ENCODE measurements around the gene GATB. TPM values are rescaled to one million over a fixed set of nuclear protein-coding genes. Genes with fewer than 3 reads are reported as not detected.

The GATB gene
- polyA plus RNA-seq, 3 donors, result 5.5 to 12.2 (median 9.0) TPM

- Mint-ChIP-seq H3K27ac (peak overlapping the region in 1 of 7 donors; percentile 35), H3K9me3 (no peaks in the 10 kb centered on the region), H3K27me3 (ENCODE audit: low read depth in 3 of 3) (peaks cover 0 to 1% (median 0%) of the 10 kb centered on the region in 3 donors), H3K4me1 (no peaks in the 10 kb centered on the region), H3K36me3 (peaks cover 33 to 53% of the 10 kb centered on the region in 2 donors), H3K4me3 (no peak overlapping the region)
- H3K4me2 ChIP-seq (replicated peaks; ENCODE audit: extremely low read depth, low read length, poor library complexity, severe bottlenecking), result no peak overlapping the region
- H3K36me3 ChIP-seq (replicated peaks in 1 of 2; ENCODE audit: control insufficient read depth in 1 of 2, insufficient read depth in 2 of 2, low read length in 2 of 2), result peaks cover 17 to 49% of the 10 kb centered on the region in 2 donors
- no peak overlapping the region for H2AFZ ChIP-seq (ENCODE audit: insufficient read depth, low read depth, low read length, poor library complexity, severe bottlenecking)
- H3K79me2 ChIP-seq (ENCODE audit: insufficient read depth, low read length), result no peaks in the 10 kb centered on the region
- H3K4me3 ChIP-seq (replicated peaks in 1 of 3; ENCODE audit: low read depth in 2 of 3, low read length in 3 of 3), result no peak overlapping the region
- no peaks in the 10 kb centered on the region for H4K20me1 ChIP-seq (ENCODE audit: insufficient read depth, low read length)
- no peaks in the 10 kb centered on the region for H3K27me3 ChIP-seq (ENCODE audit: control insufficient read depth in 2 of 2, insufficient read depth in 2 of 2, low read length in 2 of 2)
- intact Hi-C loops (cut with micrococcal nuclease), result no loop called here
- no peaks in the 10 kb centered on the region for H3K4me1 ChIP-seq (ENCODE audit: control insufficient read depth in 1 of 2, insufficient read depth in 2 of 2, low read length in 2 of 2)
- H3K9me3 ChIP-seq (replicated peaks in 1 of 2; ENCODE audit: control insufficient read depth in 1 of 2, insufficient read depth in 1 of 2, low read length in 2 of 2), result no peaks in the 10 kb centered on the region
- no peak for DNase-seq
- no peak overlapping the region for H3K27ac ChIP-seq (ENCODE audit: low read depth in 1 of 2, low read length in 2 of 2)
- TF ChIP-seq CTCF (IDR thresholded peaks at IDR 0.05), result no peak
- WGBS (ENCODE audit: insufficient coverage), result 93% methylated on average over 3 of the region's 6 CpGs
- no peak overlapping the region for H3K9ac ChIP-seq (ENCODE audit: insufficient read depth, low read length, poor library complexity, severe bottlenecking)
Measured at GRCh38 chr4:151709071-151709470, 51.7 kb downstream of the GATB start.

- Mint-ChIP-seq H3K27me3 (ENCODE audit: low read depth in 3 of 3) (peaks cover 0 to 1% (median 0%) of the 10 kb centered on the region in 3 donors), H3K9me3 (no peaks in the 10 kb centered on the region), H3K4me3 (no peak overlapping the region), H3K36me3 (peaks cover 27 to 56% of the 10 kb centered on the region in 2 donors), H3K4me1 (no peaks in the 10 kb centered on the region), H3K27ac (no peak overlapping the region)
- no peak for DNase-seq
- intact Hi-C loops (cut with micrococcal nuclease), result no loop called here
- H3K9ac ChIP-seq (ENCODE audit: insufficient read depth, low read length, poor library complexity, severe bottlenecking), result no peak overlapping the region
- H3K36me3 ChIP-seq (replicated peaks in 1 of 2; ENCODE audit: control insufficient read depth in 1 of 2, insufficient read depth in 2 of 2, low read length in 2 of 2), result peaks cover 11 to 42% of the 10 kb centered on the region in 2 donors
- no peak overlapping the region for H3K4me2 ChIP-seq (replicated peaks; ENCODE audit: extremely low read depth, low read length, poor library complexity, severe bottlenecking)
- no peaks in the 10 kb centered on the region for H3K4me1 ChIP-seq (ENCODE audit: control insufficient read depth in 1 of 2, insufficient read depth in 2 of 2, low read length in 2 of 2)
- no peak overlapping the region for H3K27ac ChIP-seq (ENCODE audit: low read depth in 1 of 2, low read length in 2 of 2)
- H3K9me3 ChIP-seq (replicated peaks in 1 of 2; ENCODE audit: control insufficient read depth in 1 of 2, insufficient read depth in 1 of 2, low read length in 2 of 2), result no peaks in the 10 kb centered on the region
- H3K27me3 ChIP-seq (ENCODE audit: control insufficient read depth in 2 of 2, insufficient read depth in 2 of 2, low read length in 2 of 2), result no peaks in the 10 kb centered on the region
- no peaks in the 10 kb centered on the region for H3K79me2 ChIP-seq (ENCODE audit: insufficient read depth, low read length)
- H3K4me3 ChIP-seq (replicated peaks in 1 of 3; ENCODE audit: low read depth in 2 of 3, low read length in 3 of 3), result no peak overlapping the region
- no peaks in the 10 kb centered on the region for H4K20me1 ChIP-seq (ENCODE audit: insufficient read depth, low read length)
- 98% methylated on average over 4 of the region's 4 CpGs for WGBS (ENCODE audit: insufficient coverage)
- no peak overlapping the region for H2AFZ ChIP-seq (ENCODE audit: insufficient read depth, low read depth, low read length, poor library complexity, severe bottlenecking)
- no peak for TF ChIP-seq CTCF (IDR thresholded peaks at IDR 0.05)
Measured at GRCh38 chr4:151708100-151708499, 52.7 kb downstream of the GATB start.

Measured in CD14-positive monocyte (primary cell).